ENCODE data around the gene COPS9. TPM values are rescaled to one million over a fixed set of nuclear protein-coding genes. Genes with fewer than 3 reads are reported as not detected.

COPS9 gene
- total and polyA plus RNA-seq, 7 experiments from 2014 or later = 53.7 to 297 (median 75.6) TPM

DNA sequence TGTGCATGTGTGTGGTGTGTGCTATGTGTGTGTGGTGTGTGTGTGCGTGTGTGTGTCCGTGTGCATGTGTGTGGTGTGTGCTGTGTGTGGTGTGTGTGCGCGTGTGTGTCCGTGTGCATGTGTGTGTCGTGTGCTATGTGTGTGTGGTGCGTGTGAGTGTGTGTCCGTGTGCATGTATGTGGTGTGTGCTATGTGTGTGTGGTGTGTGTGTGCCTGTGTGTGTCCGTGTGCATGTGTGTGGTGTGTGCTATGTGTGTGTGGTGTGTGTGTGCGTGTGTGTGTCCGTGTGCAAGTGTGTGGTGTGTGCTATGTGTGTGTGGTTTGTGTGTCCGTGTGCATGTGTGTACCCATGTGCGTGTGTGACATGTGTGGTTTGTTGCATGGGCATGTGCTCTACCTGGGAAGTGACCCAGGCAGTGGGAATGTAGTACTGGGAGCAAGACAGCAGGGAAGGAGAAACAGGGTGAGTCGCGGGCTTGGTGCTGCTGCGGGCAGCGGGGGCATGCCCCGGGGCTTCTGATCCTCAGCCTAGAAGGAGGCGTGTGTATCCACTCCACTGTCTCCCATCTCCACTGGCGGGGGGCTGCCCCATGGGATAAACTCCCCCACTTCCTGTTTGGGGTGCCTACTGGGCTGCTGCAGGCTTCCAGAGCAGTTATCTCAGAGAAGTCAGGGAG, 11.9 kb upstream of the COPS9 start:
- CTCF ChIA-PET = no interaction called here
- H3K27me3 Mint-ChIP-seq = peaks cover 0 to 26% (median 18%) of the 10 kb centered on the region in 5 donors
- H3K9me3 Mint-ChIP-seq = peaks cover 0 to 14% (median 4%) of the 10 kb centered on the region in 11 donors
- no peaks in the 10 kb centered on the region for H3K9me3 ChIP-seq (ENCODE audit: control insufficient read depth in 2 of 3, low read length in 3 of 3)
- ATAC-seq = no peak
- peaks cover 0 to 3% of the 10 kb centered on the region in 2 donors for H3K4me1 ChIP-seq (ENCODE audit: control insufficient read depth in 2 of 2, insufficient read depth in 2 of 2, low read length in 2 of 2)
- intact Hi-C loops (cut with micrococcal nuclease) = loop anchor here (10.0 kb wide), 2 partner anchors 1423 to 1683 kb away; no protein-coding TSS in a partner anchor
- no peaks in the 10 kb centered on the region for H3K36me3 ChIP-seq (ENCODE audit: control insufficient read depth in 2 of 3, insufficient read depth in 3 of 3, low read length in 3 of 3)
- H3K36me3 Mint-ChIP-seq = peaks cover 0 to 3% (median 0%) of the 10 kb centered on the region in 5 donors
- H3K27me3 ChIP-seq (ENCODE audit: control insufficient read depth in 2 of 2, insufficient read depth in 2 of 2, low read length in 2 of 2) = no peaks in the 10 kb centered on the region
- no peak overlapping the region for H3K4me3 ChIP-seq (ENCODE audit: low read length)
- POLR2A ChIA-PET = no interaction called here
- H3K4me3 Mint-ChIP-seq = no peak overlapping the region
- H3K4me1 Mint-ChIP-seq = peaks cover 0 to 2% (median 0%) of the 10 kb centered on the region in 7 donors
- no peak overlapping the region for H3K27ac ChIP-seq (ENCODE audit: low read depth, low read length)
- DNase-seq = no peak
- no peak overlapping the region for H3K27ac Mint-ChIP-seq

DNA sequence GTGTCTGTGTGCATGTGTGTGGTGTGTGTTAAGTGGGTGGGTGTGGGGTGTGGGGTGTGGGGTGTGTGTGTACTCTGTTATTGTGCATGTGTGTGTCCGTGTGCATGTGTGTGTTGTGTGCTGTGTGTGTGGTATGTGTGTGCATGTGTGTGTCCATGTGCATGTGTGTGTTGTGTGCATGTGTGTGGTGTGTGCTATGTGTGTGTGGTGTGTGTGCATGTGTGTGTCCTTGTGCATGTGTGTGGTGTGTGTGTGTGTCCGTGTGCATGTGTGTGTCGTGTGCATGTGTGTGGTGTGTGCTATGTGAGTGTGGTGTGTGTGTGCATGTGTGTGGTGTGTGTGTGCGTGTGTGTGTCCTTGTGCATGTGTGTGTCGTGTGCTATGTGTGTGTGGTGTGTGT, 11.3 kb upstream of the COPS9 start:
- H3K4me3 ChIP-seq (ENCODE audit: low read length) = no peak overlapping the region
- DNase-seq = no peak
- no peak overlapping the region for H3K4me3 Mint-ChIP-seq
- peak overlapping the region in 4 of 9 donors; percentile 20 to 42 (median 37) for H3K27ac Mint-ChIP-seq
- peaks cover 0 to 26% (median 11%) of the 10 kb centered on the region in 5 donors for H3K27me3 Mint-ChIP-seq
- ATAC-seq = no peak
- H3K27ac ChIP-seq (ENCODE audit: low read depth, low read length) = no peak overlapping the region
- H3K27me3 ChIP-seq (ENCODE audit: control insufficient read depth in 2 of 2, insufficient read depth in 2 of 2, low read length in 2 of 2) = no peaks in the 10 kb centered on the region
- ChIA-PET CTCF (no interaction called here), POLR2A (no interaction called here)
- H3K36me3 Mint-ChIP-seq = peaks cover 0 to 3% (median 0%) of the 10 kb centered on the region in 5 donors
- intact Hi-C loops (cut with micrococcal nuclease) = loop anchor here (10.0 kb wide), 2 partner anchors 1423 to 1683 kb away; no protein-coding TSS in a partner anchor
- peaks cover 0 to 13% (median 0%) of the 10 kb centered on the region in 11 donors for H3K9me3 Mint-ChIP-seq
- peaks cover 0 to 3% of the 10 kb centered on the region in 2 donors for H3K4me1 ChIP-seq (ENCODE audit: control insufficient read depth in 2 of 2, insufficient read depth in 2 of 2, low read length in 2 of 2)
- H3K4me1 Mint-ChIP-seq = peaks cover 0 to 2% (median 0%) of the 10 kb centered on the region in 7 donors
- no peaks in the 10 kb centered on the region for H3K36me3 ChIP-seq (ENCODE audit: control insufficient read depth in 2 of 3, insufficient read depth in 3 of 3, low read length in 3 of 3)
- H3K9me3 ChIP-seq (ENCODE audit: control insufficient read depth in 2 of 3, low read length in 3 of 3) = no peaks in the 10 kb centered on the region

DNA sequence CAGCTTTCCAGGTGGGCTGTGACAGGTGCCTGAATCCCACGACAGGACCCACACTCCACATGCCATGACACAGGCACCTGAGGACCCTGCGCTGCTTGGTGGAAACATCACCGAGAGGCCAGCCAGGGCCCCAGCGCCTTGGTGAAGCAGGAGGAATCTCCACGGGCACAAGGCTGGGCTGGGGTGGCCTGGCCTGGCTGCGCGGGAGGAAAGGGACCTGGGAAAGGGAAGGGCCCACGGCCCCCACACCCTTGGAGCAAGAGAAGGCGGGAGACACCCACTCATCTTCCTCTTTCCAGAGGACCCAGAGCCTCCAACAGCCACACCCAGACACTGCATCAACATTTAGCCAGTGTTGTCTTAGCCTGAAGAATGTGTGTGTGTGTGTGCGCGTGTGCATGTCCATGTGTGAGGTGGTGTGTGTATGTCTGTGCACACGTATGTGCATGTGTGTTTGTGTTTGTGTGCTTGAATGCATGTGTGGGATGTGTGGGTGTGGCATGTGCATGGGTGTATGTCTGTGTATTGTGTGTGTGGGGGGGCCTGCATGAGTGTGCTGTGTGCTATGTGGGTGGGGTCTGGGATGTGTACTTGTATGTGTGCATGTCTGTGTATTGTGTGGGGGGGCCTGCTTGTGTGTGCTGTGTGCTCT, 10.6 kb upstream of the COPS9 start:
- intact Hi-C loops (cut with micrococcal nuclease) = loop anchor here (10.0 kb wide), 2 partner anchors 1422 to 1682 kb away; no protein-coding TSS in a partner anchor
- peaks cover 0 to 3% of the 10 kb centered on the region in 2 donors for H3K4me1 ChIP-seq (ENCODE audit: control insufficient read depth in 2 of 2, insufficient read depth in 2 of 2, low read length in 2 of 2)
- no peaks in the 10 kb centered on the region for H3K36me3 ChIP-seq (ENCODE audit: control insufficient read depth in 2 of 3, insufficient read depth in 3 of 3, low read length in 3 of 3)
- Mint-ChIP-seq H3K36me3 (peaks cover 0 to 3% (median 0%) of the 10 kb centered on the region in 5 donors), H3K4me3 (no peak overlapping the region), H3K4me1 (peaks cover 0 to 2% (median 0%) of the 10 kb centered on the region in 7 donors), H3K27ac (peak overlapping the region in 1 of 9 donors; percentile 39), H3K9me3 (peaks cover 0 to 13% (median 0%) of the 10 kb centered on the region in 11 donors), H3K27me3 (peaks cover 0 to 22% (median 7%) of the 10 kb centered on the region in 5 donors)
- DNase-seq = no peak
- ChIA-PET CTCF (interaction anchor here (0.7 to 6.6 kb wide), 2 partner anchors 87 to 571 kb away, joined by 4 to 81 read pairs; no protein-coding TSS in a partner anchor), POLR2A (no interaction called here)
- H3K27me3 ChIP-seq (ENCODE audit: control insufficient read depth in 2 of 2, insufficient read depth in 2 of 2, low read length in 2 of 2) = no peaks in the 10 kb centered on the region
- H3K9me3 ChIP-seq (ENCODE audit: control insufficient read depth in 2 of 3, low read length in 3 of 3) = no peaks in the 10 kb centered on the region
- no peak for ATAC-seq
- no peak overlapping the region for H3K27ac ChIP-seq (ENCODE audit: low read depth, low read length)
- no peak overlapping the region for H3K4me3 ChIP-seq (ENCODE audit: low read length)

DNA sequence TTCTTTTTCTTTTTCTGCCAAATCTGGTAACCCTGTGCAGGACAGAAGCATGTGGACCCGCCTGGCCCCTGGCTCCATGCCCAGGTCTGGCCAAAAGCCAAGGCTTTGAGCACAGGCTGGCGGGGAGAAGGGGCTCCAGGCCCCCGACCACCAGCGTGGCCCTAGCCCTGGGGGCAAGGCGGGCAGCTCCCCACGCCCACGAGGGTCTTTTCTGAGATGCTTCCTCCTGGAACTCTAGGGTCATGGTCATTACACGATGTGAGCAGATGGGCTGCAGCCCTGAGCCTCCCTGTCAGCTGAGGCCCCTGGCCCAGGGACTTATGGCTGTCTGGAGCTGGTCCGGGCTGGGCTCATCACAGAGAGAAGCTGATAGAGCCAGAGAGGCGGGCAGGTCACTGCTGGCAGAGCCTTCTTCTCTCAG, 10.0 kb upstream of the COPS9 start:
- no peaks in the 10 kb centered on the region for H3K27me3 ChIP-seq (ENCODE audit: control insufficient read depth in 2 of 2, insufficient read depth in 2 of 2, low read length in 2 of 2)
- intact Hi-C loops (cut with micrococcal nuclease) = loop anchor here (10.0 kb wide), 2 partner anchors 1421 to 1681 kb away; no protein-coding TSS in a partner anchor

DNA sequence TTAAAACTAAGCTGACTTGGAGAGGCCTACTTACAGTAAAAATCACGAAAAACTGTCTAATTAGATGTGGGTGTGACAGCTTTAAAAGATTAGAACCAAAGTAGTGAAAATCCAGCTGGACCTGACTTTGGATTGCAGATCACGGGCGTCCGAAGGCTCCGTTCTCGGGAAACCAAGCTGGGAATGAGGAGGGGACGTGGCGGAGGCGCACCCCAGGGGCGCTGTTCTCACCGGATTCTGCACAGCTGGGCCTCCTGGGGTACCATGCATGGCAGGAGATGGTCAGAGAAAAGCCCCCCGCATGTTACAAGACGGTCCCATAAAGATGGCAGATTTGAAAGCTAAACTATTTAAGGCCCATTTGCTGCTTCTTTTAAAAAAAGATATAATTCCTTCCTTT, 9.4 kb upstream of the COPS9 start:
- intact Hi-C loops (cut with micrococcal nuclease) = loop anchor here (10.0 kb wide), 2 partner anchors 1421 to 1681 kb away; no protein-coding TSS in a partner anchor
- Histone ChIP-seq H3K27ac (ENCODE audit: low read depth, low read length) (no peak overlapping the region), H3K4me3 (ENCODE audit: low read length) (no peak overlapping the region), H3K27me3 (ENCODE audit: control insufficient read depth in 2 of 2, insufficient read depth in 2 of 2, low read length in 2 of 2) (no peaks in the 10 kb centered on the region), H3K9me3 (ENCODE audit: control insufficient read depth in 2 of 3, low read length in 3 of 3) (no peaks in the 10 kb centered on the region), H3K36me3 (ENCODE audit: control insufficient read depth in 2 of 3, insufficient read depth in 3 of 3, low read length in 3 of 3) (no peaks in the 10 kb centered on the region), H3K4me1 (ENCODE audit: control insufficient read depth in 2 of 2, insufficient read depth in 2 of 2, low read length in 2 of 2) (peaks cover 0 to 3% of the 10 kb centered on the region in 2 donors)
- peaks cover 0 to 3% (median 0%) of the 10 kb centered on the region in 5 donors for H3K36me3 Mint-ChIP-seq
- ChIA-PET POLR2A (no interaction called here), CTCF (interaction anchor here (0.7 to 6.6 kb wide), 3 partner anchors 16 to 1024 kb away, joined by 3 to 81 read pairs (median 4); no protein-coding TSS in a partner anchor)
- H3K27ac Mint-ChIP-seq = no peak overlapping the region
- ATAC-seq = no peak
- peaks cover 0 to 2% (median 0%) of the 10 kb centered on the region in 7 donors for H3K4me1 Mint-ChIP-seq
- peaks cover 0 to 13% (median 0%) of the 10 kb centered on the region in 11 donors for H3K9me3 Mint-ChIP-seq
- H3K27me3 Mint-ChIP-seq = peaks cover 0 to 17% (median 3%) of the 10 kb centered on the region in 5 donors
- H3K4me3 Mint-ChIP-seq = no peak overlapping the region
- no peak for DNase-seq

More for the DNA sequence above, 10.0 kb upstream of the COPS9 start:
- Mint-ChIP-seq H3K27me3 (peaks cover 0 to 17% (median 3%) of the 10 kb centered on the region in 5 donors), H3K4me1 (peaks cover 0 to 2% (median 0%) of the 10 kb centered on the region in 7 donors), H3K4me3 (no peak overlapping the region), H3K9me3 (peaks cover 0 to 13% (median 0%) of the 10 kb centered on the region in 11 donors), H3K36me3 (peaks cover 0 to 3% (median 0%) of the 10 kb centered on the region in 5 donors), H3K27ac (no peak overlapping the region)
- H3K4me3 ChIP-seq (ENCODE audit: low read length) = no peak overlapping the region
- no peak for ATAC-seq
- no peak for DNase-seq
- peaks cover 0 to 3% of the 10 kb centered on the region in 2 donors for H3K4me1 ChIP-seq (ENCODE audit: control insufficient read depth in 2 of 2, insufficient read depth in 2 of 2, low read length in 2 of 2)
- H3K9me3 ChIP-seq (ENCODE audit: control insufficient read depth in 2 of 3, low read length in 3 of 3) = no peaks in the 10 kb centered on the region
- ChIA-PET CTCF (interaction anchor here (0.7 to 6.6 kb wide), 3 partner anchors 17 to 570 kb away, joined by 4 to 81 read pairs (median 4); no protein-coding TSS in a partner anchor), POLR2A (no interaction called here)
- no peaks in the 10 kb centered on the region for H3K36me3 ChIP-seq (ENCODE audit: control insufficient read depth in 2 of 3, insufficient read depth in 3 of 3, low read length in 3 of 3)
- H3K27ac ChIP-seq (ENCODE audit: low read depth, low read length) = no peak overlapping the region

DNA sequence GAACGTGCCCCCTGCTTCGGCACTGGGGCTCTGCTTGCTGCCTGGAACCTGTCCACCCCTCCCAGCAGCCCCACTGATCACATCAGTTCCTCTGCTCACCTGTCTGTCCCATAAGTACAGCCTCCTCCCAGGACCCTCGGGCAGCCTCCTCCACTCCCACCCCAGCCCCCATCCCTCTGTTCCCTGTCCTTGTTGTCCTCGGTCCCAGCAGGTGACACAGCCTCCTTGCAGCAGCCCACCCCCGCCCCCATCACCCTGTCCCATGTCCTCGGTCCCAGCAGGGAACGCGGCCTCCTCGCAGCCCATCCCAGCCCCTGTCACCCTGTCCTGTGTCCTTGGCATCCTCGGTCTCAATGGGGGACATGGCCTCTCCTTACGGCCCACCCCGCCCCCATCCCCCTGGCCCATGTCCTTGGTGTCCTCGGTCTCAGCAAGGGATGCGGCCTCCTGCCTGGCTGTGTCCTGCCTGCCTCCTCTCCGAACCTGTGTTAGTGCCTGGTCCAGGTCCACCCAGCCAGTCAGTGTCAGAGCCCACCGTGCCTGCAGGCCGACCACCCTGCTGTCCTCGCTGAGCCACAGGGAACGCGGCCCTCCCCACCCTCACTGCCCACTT, 8.7 kb upstream of the COPS9 start:
- Histone ChIP-seq H3K27ac (ENCODE audit: low read depth, low read length) (no peak overlapping the region), H3K4me3 (ENCODE audit: low read length) (no peak overlapping the region), H3K9me3 (ENCODE audit: control insufficient read depth in 2 of 3, low read length in 3 of 3) (no peaks in the 10 kb centered on the region), H3K36me3 (ENCODE audit: control insufficient read depth in 2 of 3, insufficient read depth in 3 of 3, low read length in 3 of 3) (no peaks in the 10 kb centered on the region), H3K4me1 (ENCODE audit: control insufficient read depth in 2 of 2, insufficient read depth in 2 of 2, low read length in 2 of 2) (peaks cover 0 to 3% of the 10 kb centered on the region in 2 donors), H3K27me3 (ENCODE audit: control insufficient read depth in 2 of 2, insufficient read depth in 2 of 2, low read length in 2 of 2) (no peaks in the 10 kb centered on the region)
- H3K4me1 Mint-ChIP-seq = peaks cover 0 to 2% (median 0%) of the 10 kb centered on the region in 7 donors
- no peak overlapping the region for H3K27ac Mint-ChIP-seq
- POLR2A ChIA-PET = no interaction called here
- H3K27me3 Mint-ChIP-seq = peaks cover 0 to 11% (median 3%) of the 10 kb centered on the region in 5 donors
- intact Hi-C loops (cut with micrococcal nuclease) = loop anchor here (5.0 to 10.0 kb wide), 5 partner anchors 207 to 1772 kb away; no protein-coding TSS in a partner anchor
- H3K36me3 Mint-ChIP-seq = peaks cover 0 to 3% (median 0%) of the 10 kb centered on the region in 5 donors
- H3K4me3 Mint-ChIP-seq = no peak overlapping the region
- CTCF ChIA-PET = interaction anchor here (0.9 to 6.6 kb wide), 6 partner anchors 8 to 130 kb away, joined by 3 to 81 read pairs (median 4); no protein-coding TSS in a partner anchor
- no peak for ATAC-seq
- H3K9me3 Mint-ChIP-seq = peaks cover 0 to 13% (median 0%) of the 10 kb centered on the region in 11 donors
- no peak for DNase-seq

Measured in naive thymus-derived CD4-positive, alpha-beta T cell (primary cell).